Thyroid gland (tissue), 4 donors: Measurements from ENCODE around the gene PILRB. TPM values are rescaled to one million over a fixed set of nuclear protein-coding genes. Genes with fewer than 3 reads are reported as not detected.
"Not testable (repeated sequence)": the region's sequence is repeated elsewhere in the genome, so short reads cannot be mapped to it uniquely, and the experiment has no call there.

Experiments used
- DNase-seq, 2 donors: peaks; one replicate each; pipeline ENCODE4 v3.0.0-alpha.2; 2019
- H3K27ac ChIP-seq, 3 donors: fragments of 200-600 bp; sonication (generic); 1 replicate in 2 of 3; 2 replicates in 1 of 3; pipeline ENCODE4 v1.5.1; 2016 to 2019; ENCODE audit warnings: mild to moderate bottlenecking in 1 of 3, moderate library complexity in 1 of 3
- H3K27me3 ChIP-seq: fragments of 200-600 bp; sonication (generic); one replicate; pipeline ENCODE4 v1.5.1; 2019
- H3K36me3 ChIP-seq, 2 donors: fragments of 200-600 bp; sonication (generic); one replicate each; pipeline ENCODE4 v1.5.1; 2016 to 2019
- H3K4me1 ChIP-seq, 2 donors: fragments of 200-600 bp; sonication (generic); one replicate each; pipeline ENCODE4 v1.5.1; 2017 to 2019
- H3K4me3 ChIP-seq, 3 donors: fragments of 200-600 bp; sonication (generic); replicated peaks in 1 of 3; 1 replicate in 2 of 3; 2 replicates in 1 of 3; pipeline ENCODE4 v1.5.1; 2016; ENCODE audit warnings: mild to moderate bottlenecking in 1 of 3
- H3K9me3 ChIP-seq: fragments of 200-600 bp; sonication (generic); one replicate; pipeline ENCODE4 v1.5.1; 2017
- POLR2A ChIP-seq, 2 donors: fragments of 450-650 bp; IDR thresholded peaks; one replicate each; pipeline ENCODE4 v1.6.1; 2017; ENCODE audit warnings: antibody characterized with exemption in 2 of 2, mild to moderate bottlenecking in 2 of 2, moderate library complexity in 1 of 2
- WGBS, 2 donors: methylation state at CpG; one replicate each; pipeline ENCODE4 v1.1.5; 2017; 5-methylcytosine and 5-hydroxymethylcytosine counted together
- intact Hi-C: fragments of 100-400 bp; cut with DNase I; formaldehyde crosslinking; loops from one replicate; pipeline ENCODE4 v1.15.1; 2023
- total RNA-seq, 4 donors: library from RNA; depleted of rRNA; stranded (reverse); fragments of >200 nt; gene quantifications; one replicate each; pipeline ENCODE4 v1.2.3, GENCODE V29; 2016
- TF ChIP-seq, protein P1 (sequence below), 6 experiments: fragments of 200-600 bp in 3 of 6; fragments of 450-650 bp in 3 of 6; sonication (generic) in 3 of 6; IDR thresholded peaks; one replicate each; pipeline ENCODE4 v1.5.1; 2016 to 2019; ENCODE audit warnings: antibody characterized with exemption in 6 of 6, mild to moderate bottlenecking in 2 of 6, inconsistent platforms in 1 of 6, moderate library complexity in 1 of 6

The PILRB gene
- total RNA-seq, 4 donors from 2014 or later: 60.9 to 86.5 (median 73.9) TPM

DNA sequence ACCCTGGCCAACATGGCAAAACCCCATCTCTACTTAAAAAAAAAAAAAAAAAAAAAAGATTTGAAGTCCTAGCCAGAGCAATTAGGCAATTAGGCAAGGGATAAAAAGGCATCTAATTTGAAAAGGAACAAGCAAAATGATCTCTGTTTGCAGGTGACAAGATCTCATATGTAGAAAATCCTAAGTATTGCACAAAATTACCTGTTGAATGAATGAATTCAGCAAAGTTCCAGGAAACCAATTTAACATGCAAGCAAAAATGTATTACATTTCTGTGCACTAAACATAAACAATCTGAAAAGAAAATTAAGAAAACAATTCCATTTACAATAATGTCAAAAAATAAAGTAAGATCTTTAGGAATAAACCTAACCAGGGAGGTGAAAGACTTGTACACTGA lies 5.2 kb downstream of the PILRB start:
- TF ChIP-seq, protein P1, sequence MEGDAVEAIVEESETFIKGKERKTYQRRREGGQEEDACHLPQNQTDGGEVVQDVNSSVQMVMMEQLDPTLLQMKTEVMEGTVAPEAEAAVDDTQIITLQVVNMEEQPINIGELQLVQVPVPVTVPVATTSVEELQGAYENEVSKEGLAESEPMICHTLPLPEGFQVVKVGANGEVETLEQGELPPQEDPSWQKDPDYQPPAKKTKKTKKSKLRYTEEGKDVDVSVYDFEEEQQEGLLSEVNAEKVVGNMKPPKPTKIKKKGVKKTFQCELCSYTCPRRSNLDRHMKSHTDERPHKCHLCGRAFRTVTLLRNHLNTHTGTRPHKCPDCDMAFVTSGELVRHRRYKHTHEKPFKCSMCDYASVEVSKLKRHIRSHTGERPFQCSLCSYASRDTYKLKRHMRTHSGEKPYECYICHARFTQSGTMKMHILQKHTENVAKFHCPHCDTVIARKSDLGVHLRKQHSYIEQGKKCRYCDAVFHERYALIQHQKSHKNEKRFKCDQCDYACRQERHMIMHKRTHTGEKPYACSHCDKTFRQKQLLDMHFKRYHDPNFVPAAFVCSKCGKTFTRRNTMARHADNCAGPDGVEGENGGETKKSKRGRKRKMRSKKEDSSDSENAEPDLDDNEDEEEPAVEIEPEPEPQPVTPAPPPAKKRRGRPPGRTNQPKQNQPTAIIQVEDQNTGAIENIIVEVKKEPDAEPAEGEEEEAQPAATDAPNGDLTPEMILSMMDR (IDR thresholded peaks at IDR 0.05): no peak
- no peak for TF ChIP-seq POLR2A (IDR thresholded peaks at IDR 0.05)
- DNase-seq: no peak
- no peaks in the 10 kb centered on the region for H3K27me3 ChIP-seq
- H3K36me3 ChIP-seq: peaks cover 32 to 44% of the 10 kb centered on the region in 2 donors
- H3K9me3 ChIP-seq: no peaks in the 10 kb centered on the region
- H3K4me3 ChIP-seq: no peak overlapping the region
- H3K4me1 ChIP-seq: no peaks in the 10 kb centered on the region
- H3K27ac ChIP-seq: no peak overlapping the region
- intact Hi-C loops: no loop called here

DNA sequence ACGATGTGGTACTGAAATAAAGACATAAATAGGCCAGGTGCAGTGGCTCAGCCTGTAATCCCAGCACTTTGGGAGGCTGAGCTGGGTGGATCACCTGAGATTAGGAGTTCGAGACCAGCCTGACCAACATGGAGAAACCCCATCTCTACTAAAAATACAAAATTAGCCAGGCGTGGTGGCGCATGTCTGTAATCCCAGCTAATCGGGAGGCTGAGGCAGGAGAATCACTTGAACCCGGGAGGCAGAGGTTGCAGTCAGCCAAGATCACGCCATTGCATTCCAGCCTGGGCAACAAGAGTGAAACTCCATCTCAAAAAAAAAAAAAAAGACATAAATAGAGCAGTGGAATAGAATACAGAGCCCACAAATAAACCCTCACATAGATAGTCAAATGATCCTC lies 5.9 kb downstream of the PILRB start:
- WGBS, 2 donors: 93 to 95% methylated on average over 7 of the region's 7 CpGs
- DNase-seq, H3K4me3 ChIP-seq, intact Hi-C loops, H3K27me3 ChIP-seq, H3K4me1 ChIP-seq, H3K27ac ChIP-seq, H3K9me3 ChIP-seq: not testable (repeated sequence)
- H3K36me3 ChIP-seq: peaks cover 29 to 38% of the 10 kb centered on the region in 2 donors

DNA sequence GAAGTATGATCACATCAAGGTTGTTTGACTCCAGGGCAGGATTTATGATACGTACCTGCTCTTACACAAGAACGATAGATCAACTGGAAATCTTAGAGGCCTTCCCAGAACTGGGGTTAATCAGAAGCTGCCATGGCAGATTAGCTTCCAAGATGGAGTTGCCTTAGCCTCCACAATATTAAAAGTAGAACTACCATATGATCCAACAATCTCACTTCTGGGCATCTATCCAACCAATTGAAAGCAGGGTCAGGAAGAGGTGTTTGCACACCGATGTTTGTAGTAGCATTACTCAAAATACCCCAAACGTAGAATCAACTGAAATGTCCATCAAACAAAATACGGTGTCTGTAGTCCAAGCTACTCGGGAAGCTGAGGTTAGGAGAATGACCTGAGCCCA lies 6.6 kb downstream of the PILRB start:
- WGBS, 2 donors: 91 to 94% methylated on average over 6 of the region's 6 CpGs
- DNase-seq: no peak
- Histone ChIP-seq H3K27ac (no peak overlapping the region), H3K4me3 (no peak overlapping the region), H3K36me3 (peaks cover 23 to 32% of the 10 kb centered on the region in 2 donors), H3K4me1 (no peaks in the 10 kb centered on the region), H3K9me3 (no peaks in the 10 kb centered on the region), H3K27me3 (no peaks in the 10 kb centered on the region)
- no peak for TF ChIP-seq POLR2A (IDR thresholded peaks at IDR 0.05)
- TF ChIP-seq, protein P1 (IDR thresholded peaks at IDR 0.05): no peak
- intact Hi-C loops: no loop called here

DNA sequence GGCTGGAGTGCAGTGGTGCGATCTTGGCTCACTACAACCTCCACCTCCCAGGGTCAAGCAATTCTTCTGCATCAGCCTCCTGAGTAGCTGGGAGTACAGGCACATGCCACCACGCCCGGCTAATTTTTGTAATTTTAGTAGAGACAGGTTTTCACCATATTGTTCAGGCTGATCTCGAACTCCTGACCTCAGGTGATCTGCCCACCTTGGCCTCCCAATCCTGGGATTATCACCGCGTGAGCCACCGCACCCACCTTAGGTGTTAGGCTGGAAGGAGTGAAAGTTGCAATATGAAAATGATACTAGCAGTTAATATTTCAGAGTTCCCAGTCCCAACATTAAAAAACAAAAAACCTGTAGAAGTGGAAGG lies 8.1 kb downstream of the PILRB start:
- DNase-seq, H3K27me3 ChIP-seq, H3K27ac ChIP-seq, H3K4me3 ChIP-seq, intact Hi-C loops, H3K4me1 ChIP-seq, H3K9me3 ChIP-seq: not testable (repeated sequence)
- 97 to 98% methylated on average over 7 of the region's 7 CpGs for WGBS, 2 donors
- peaks cover 8 to 18% of the 10 kb centered on the region in 2 donors for H3K36me3 ChIP-seq

DNA sequence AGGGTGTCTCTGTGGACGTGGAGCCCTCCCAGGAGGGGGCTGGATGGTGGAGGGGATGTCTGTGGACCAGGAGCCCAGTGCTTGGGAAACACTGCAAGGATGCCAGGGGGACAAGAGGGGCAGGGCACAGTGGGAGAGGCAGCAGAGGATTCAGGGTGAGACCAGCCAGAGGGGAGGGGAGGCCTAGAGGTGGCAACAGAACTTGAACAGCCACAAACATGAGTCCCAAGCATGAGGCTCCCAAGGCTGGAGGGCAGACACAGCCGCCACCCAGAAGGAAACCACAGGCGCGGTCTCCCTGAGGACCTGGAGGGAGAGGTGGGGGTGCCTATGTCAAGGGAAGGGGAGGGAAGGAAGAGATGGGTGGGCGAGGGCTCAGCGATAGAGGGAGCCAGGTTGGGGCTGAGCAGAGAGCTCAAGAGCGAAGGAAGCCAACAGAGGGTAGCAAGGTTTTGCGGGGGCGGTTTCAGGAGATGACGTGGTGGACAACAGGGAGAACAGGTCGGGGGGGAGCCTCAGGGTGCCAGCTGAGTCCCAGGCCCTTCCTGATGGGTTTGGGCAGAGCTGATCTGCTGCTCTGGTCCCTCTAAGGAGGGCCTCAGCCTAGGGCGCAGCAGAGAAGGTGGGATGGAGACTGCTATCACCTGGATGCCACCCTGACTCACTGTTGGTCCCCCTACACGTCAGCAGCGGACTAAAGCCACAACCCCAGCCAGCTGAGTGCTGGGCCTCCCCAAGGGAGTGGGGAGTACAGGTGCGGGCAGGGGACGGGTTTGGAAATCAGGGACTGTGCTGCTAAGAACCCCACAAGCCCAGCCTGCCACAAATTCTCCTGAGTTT lies 8.7 kb downstream of the PILRB start:
- 92 to 93% methylated on average over 15 to 16 of the region's 16 CpGs for WGBS, 2 donors
- DNase-seq: no peak

DNA sequence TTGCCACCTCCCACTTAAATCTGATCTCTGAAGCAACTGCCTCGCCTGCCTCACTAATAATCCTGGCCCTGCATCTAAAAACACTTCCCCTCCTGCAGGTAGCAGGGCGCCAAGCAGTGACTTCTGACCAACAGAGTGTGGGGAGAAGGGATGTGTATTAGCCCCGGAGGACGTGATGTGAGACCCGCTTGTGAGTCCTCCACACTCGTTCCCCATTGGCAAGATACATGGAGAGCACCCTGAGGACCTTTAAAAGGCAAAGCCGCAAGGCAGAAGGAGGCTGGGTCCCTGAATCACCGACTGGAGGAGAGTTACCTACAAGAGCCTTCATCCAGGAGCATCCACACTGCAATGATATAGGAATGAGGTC lies 9.3 kb downstream of the PILRB start:
- Histone ChIP-seq H3K4me3 (no peak overlapping the region), H3K27ac (no peak overlapping the region), H3K27me3 (no peaks in the 10 kb centered on the region), H3K9me3 (no peaks in the 10 kb centered on the region), H3K36me3 (peaks cover 0 to 6% of the 10 kb centered on the region in 2 donors), H3K4me1 (no peaks in the 10 kb centered on the region)
- DNase-seq: no peak
- 91 to 97% methylated on average over 8 of the region's 8 CpGs for WGBS, 2 donors
- intact Hi-C loops: no loop called here
- no peak for TF ChIP-seq POLR2A (IDR thresholded peaks at IDR 0.05)
- TF ChIP-seq, protein P1 (IDR thresholded peaks at IDR 0.05): no peak

More for the DNA sequence above, 8.7 kb downstream of the PILRB start:
- intact Hi-C loops: no loop called here
- no peak for TF ChIP-seq POLR2A (IDR thresholded peaks at IDR 0.05)
- TF ChIP-seq, protein P1 (IDR thresholded peaks at IDR 0.05): no peak
- H3K27me3 ChIP-seq: no peaks in the 10 kb centered on the region
- no peak overlapping the region for H3K4me3 ChIP-seq
- no peaks in the 10 kb centered on the region for H3K9me3 ChIP-seq
- no peak overlapping the region for H3K27ac ChIP-seq
- H3K4me1 ChIP-seq: no peaks in the 10 kb centered on the region
- H3K36me3 ChIP-seq: peaks cover 1 to 11% of the 10 kb centered on the region in 2 donors
